ENCODE data around the gene MCM8.

MCM8 gene

GRCh38 chr20:5967469-5967868 lies 17.0 kb downstream of the MCM8 start:
- TF ChIP-seq CTCF (IDR thresholded peaks at IDR 0.05; ENCODE audit: low read depth, low read length), result no peak
- Histone ChIP-seq H3K9me3 (no peaks in the 10 kb centered on the region), H3K4me3 (ENCODE audit: low read depth, low read length) (no peak overlapping the region), H3K36me3 (peaks cover 66% of the 10 kb centered on the region), H3K4me1 (no peaks in the 10 kb centered on the region), H3K27me3 (no peaks in the 10 kb centered on the region; the same call in 1 of the 2 replicates)
- no peak for DNase-seq

DNA sequence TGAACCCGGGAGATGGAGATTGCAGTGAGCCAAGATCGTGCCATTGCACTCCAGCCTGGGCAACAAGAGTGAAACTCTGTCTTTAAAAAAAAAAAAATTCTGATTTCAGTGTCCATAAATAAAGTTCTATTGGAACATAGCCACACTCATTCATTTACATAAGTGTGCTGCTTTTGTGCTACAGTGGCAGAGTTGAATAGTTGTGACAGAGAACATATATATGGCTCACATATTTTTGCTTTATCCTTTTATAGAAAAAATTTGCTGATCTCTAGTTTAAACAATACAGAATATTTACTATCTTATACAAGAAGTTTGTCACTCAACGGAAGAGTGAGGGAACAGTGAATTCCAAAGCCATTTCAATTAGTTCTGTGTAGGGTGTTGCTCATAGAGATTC lies 18.0 kb downstream of the MCM8 start:
- TF ChIP-seq CTCF (IDR thresholded peaks at IDR 0.05; ENCODE audit: low read depth, low read length), result no peak
- no peaks in the 10 kb centered on the region for H3K9me3 ChIP-seq
- H3K27me3 ChIP-seq, result no peaks in the 10 kb centered on the region; the same call in 1 of the 2 replicates
- no peak for DNase-seq
- H3K4me3 ChIP-seq (ENCODE audit: low read depth, low read length), result no peak overlapping the region
- no peaks in the 10 kb centered on the region for H3K4me1 ChIP-seq
- peaks cover 61% of the 10 kb centered on the region for H3K36me3 ChIP-seq

GRCh38 chr20:5969348-5969935 lies 19.0 kb downstream of the MCM8 start:
- H3K27me3 ChIP-seq, result no peaks in the 10 kb centered on the region; the same call in 1 of the 2 replicates
- H3K4me1 ChIP-seq, result no peaks in the 10 kb centered on the region
- DNase-seq, result no peak
- peaks cover 58% of the 10 kb centered on the region for H3K36me3 ChIP-seq
- no peaks in the 10 kb centered on the region for H3K9me3 ChIP-seq
- H3K4me3 ChIP-seq (ENCODE audit: low read depth, low read length), result no peak overlapping the region
- no peak for TF ChIP-seq CTCF (IDR thresholded peaks at IDR 0.05; ENCODE audit: low read depth, low read length)

- DNase-seq, result no peak
- no peaks in the 10 kb centered on the region for H3K9me3 ChIP-seq
- H3K4me1 ChIP-seq, result no peaks in the 10 kb centered on the region
- H3K27me3 ChIP-seq, result no peaks in the 10 kb centered on the region; the same call in 1 of the 2 replicates
- TF ChIP-seq CTCF (IDR thresholded peaks at IDR 0.05; ENCODE audit: low read depth, low read length), result no peak
- H3K36me3 ChIP-seq, result peaks cover 58% of the 10 kb centered on the region
- no peak overlapping the region for H3K4me3 ChIP-seq (ENCODE audit: low read depth, low read length)
These were observed 19.5 kb downstream of the MCM8 start for GRCh38 chr20:5969940-5970339.

DNA sequence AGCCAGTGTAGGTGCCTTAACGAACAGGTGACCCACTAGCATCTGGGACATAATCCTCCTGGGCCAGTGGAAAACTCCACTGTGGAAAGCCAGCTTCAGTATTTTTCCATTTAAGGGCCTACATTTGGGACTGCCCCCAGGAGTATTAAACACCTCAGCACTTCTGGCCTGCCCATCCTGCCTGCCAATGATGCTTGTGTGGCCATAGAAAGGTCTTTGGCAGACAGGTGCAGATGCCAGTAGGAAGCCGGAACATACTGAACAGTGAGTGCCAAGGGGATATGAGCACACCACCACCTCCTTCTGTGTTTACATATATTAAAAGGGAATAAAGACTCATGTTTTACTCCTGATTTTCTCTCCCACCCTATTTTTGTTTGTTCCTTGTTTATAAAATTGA lies 19.9 kb downstream of the MCM8 start:
- no peak for TF ChIP-seq CTCF (IDR thresholded peaks at IDR 0.05; ENCODE audit: low read depth, low read length)
- no peak for DNase-seq
- H3K9me3 ChIP-seq, result no peaks in the 10 kb centered on the region
- H3K36me3 ChIP-seq, result peaks cover 56% of the 10 kb centered on the region
- H3K4me3 ChIP-seq (ENCODE audit: low read depth, low read length), result no peak overlapping the region
- no peaks in the 10 kb centered on the region for H3K4me1 ChIP-seq
- H3K27me3 ChIP-seq, result no peaks in the 10 kb centered on the region; the same call in 1 of the 2 replicates

DNA sequence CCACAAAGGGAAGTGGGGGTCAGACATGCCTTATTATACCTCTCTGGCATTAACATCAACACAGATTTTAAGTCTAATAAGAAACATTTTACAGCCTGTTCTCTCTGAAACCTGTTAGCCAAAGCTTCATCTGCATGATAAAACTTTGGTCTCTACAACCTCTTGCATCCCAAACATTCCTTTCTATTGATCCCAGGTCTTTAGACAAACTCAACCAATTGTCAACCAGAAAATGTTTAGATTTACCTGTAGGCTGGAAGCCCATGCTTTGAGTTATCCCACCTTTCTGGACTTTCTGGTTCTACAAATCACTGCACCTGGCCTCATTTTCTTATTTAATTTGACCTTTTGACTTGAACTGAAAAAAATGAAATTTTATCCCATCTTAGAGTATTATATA lies 20.8 kb downstream of the MCM8 start:
- Histone ChIP-seq H3K36me3 (peaks cover 56% of the 10 kb centered on the region), H3K9me3 (no peaks in the 10 kb centered on the region), H3K27me3 (no peaks in the 10 kb centered on the region; the same call in 1 of the 2 replicates), H3K4me3 (ENCODE audit: low read depth, low read length) (no peak overlapping the region), H3K4me1 (no peaks in the 10 kb centered on the region)
- TF ChIP-seq CTCF (IDR thresholded peaks at IDR 0.05; ENCODE audit: low read depth, low read length), result no peak
- no peak for DNase-seq

Measured in BE2C (cell line).